HG03064 (cell line): ENCODE data around the gene NPC2.
"Not testable (repeated sequence)": the region's sequence is repeated elsewhere in the genome, so short reads cannot be mapped to it uniquely, and the experiment has no call there.

ENCODE experiments used
- ATAC-seq: cut with Tn5 transposase; IDR thresholded peaks from one replicate; pipeline ENCODE4 v1.9.1; 2021; ENCODE audit warnings: low read depth; ENCODE audit not compliant: unreplicated experiment

NPC2 gene

GRCh38 chr14:74475678-74476077 lies 17.4 kb downstream of the NPC2 start:
- no peak for ATAC-seq

GRCh38 chr14:74474376-74474775 lies 18.7 kb downstream of the NPC2 start:
- no peak for ATAC-seq

- no peak for ATAC-seq
These were observed 20.5 kb downstream of the NPC2 start for GRCh38 chr14:74472601-74473000.

GRCh38 chr14:74469548-74470518 lies 23.3 kb downstream of the NPC2 start:
- no peak for ATAC-seq

- no peak for ATAC-seq
These were observed 24.6 kb downstream of the NPC2 start for GRCh38 chr14:74468513-74468912.

- no peak for ATAC-seq
These were observed 27.8 kb downstream of the NPC2 start for GRCh38 chr14:74465335-74465734.

- ATAC-seq = no peak
These were observed 28.3 kb downstream of the NPC2 start for GRCh38 chr14:74464785-74465184.

- ATAC-seq = no peak
These were observed 29.4 kb downstream of the NPC2 start for GRCh38 chr14:74463697-74464096.

- no peak for ATAC-seq
These were observed 30.1 kb downstream of the NPC2 start for GRCh38 chr14:74462993-74463392.

- no peak for ATAC-seq
These were observed 33.1 kb downstream of the NPC2 start for GRCh38 chr14:74459976-74460375.

GRCh38 chr14:74459289-74459946 lies 33.7 kb downstream of the NPC2 start:
- no peak for ATAC-seq

- ATAC-seq = no peak
These were observed 35.6 kb downstream of the NPC2 start for GRCh38 chr14:74457565-74457895.

GRCh38 chr14:74456684-74457564 lies 36.2 kb downstream of the NPC2 start:
- no peak for ATAC-seq

- not testable (repeated sequence) for ATAC-seq
These were observed 38.7 kb downstream of the NPC2 start for GRCh38 chr14:74454397-74454796.

GRCh38 chr14:74444866-74445265 lies 48.2 kb downstream of the NPC2 start:
- no peak for ATAC-seq

GRCh38 chr14:74442757-74443156 lies 50.3 kb downstream of the NPC2 start:
- no peak for ATAC-seq

GRCh38 chr14:74441113-74441512 lies 52.0 kb downstream of the NPC2 start:
- no peak for ATAC-seq

- ATAC-seq = no peak
These were observed 54.7 kb downstream of the NPC2 start for GRCh38 chr14:74438351-74438915.

- no peak for ATAC-seq
These were observed 55.5 kb downstream of the NPC2 start for GRCh38 chr14:74437496-74438053.

- no peak for ATAC-seq
These were observed 58.8 kb downstream of the NPC2 start for GRCh38 chr14:74434294-74434693.
